GM12872 (cell line): ENCODE results near the gene ZNF512B.

Source experiments
- TF ChIP-seq, protein P1 (sequence below): IDR thresholded peaks from 3 replicates; pipeline ENCODE4 v1.5.1; 2011; ENCODE audit warnings: low read depth, mild to moderate bottlenecking, low read length, moderate library complexity; ENCODE audit not compliant: insufficient read depth

The ZNF512B gene

DNA sequence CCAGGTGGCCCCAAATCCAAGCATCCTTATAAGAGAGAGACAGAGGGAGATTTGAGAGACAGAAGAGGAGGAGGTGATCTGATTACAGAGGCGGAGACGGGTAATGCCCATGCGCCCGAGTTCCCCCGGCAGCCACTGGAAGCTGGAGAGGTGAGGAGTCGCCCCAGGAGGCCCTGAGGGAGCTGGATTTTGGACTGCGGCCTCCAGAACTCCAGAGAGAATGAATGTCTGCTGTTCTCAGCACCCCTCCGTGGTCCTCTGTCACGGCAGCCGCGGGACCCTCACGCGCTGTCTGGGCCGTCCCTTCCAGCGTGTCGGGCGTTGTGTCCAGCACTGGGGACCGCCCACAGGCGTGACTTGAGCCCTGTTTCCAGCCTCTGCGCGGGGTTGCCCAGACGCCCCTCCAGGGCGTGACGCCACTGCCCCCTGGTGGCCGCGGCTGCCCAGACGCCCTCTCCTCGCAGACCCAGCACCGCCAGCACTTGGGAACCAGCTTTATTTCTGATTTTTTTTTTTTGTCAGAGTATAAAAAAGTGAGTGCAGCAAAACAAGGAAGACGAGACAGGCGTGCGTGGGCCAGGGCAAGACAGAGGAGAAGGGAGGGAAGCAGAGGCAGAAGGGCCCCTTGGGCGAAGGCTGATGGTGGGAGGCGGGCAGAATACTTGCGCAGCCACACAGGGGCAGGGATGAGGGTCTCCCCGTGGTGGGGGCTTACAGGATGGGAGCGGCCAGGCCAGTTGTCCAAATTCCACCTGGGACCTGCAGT is 4.1 kb upstream of the ZNF512B start:
- TF ChIP-seq, protein P1, sequence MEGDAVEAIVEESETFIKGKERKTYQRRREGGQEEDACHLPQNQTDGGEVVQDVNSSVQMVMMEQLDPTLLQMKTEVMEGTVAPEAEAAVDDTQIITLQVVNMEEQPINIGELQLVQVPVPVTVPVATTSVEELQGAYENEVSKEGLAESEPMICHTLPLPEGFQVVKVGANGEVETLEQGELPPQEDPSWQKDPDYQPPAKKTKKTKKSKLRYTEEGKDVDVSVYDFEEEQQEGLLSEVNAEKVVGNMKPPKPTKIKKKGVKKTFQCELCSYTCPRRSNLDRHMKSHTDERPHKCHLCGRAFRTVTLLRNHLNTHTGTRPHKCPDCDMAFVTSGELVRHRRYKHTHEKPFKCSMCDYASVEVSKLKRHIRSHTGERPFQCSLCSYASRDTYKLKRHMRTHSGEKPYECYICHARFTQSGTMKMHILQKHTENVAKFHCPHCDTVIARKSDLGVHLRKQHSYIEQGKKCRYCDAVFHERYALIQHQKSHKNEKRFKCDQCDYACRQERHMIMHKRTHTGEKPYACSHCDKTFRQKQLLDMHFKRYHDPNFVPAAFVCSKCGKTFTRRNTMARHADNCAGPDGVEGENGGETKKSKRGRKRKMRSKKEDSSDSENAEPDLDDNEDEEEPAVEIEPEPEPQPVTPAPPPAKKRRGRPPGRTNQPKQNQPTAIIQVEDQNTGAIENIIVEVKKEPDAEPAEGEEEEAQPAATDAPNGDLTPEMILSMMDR = peak; percentile 94

DNA sequence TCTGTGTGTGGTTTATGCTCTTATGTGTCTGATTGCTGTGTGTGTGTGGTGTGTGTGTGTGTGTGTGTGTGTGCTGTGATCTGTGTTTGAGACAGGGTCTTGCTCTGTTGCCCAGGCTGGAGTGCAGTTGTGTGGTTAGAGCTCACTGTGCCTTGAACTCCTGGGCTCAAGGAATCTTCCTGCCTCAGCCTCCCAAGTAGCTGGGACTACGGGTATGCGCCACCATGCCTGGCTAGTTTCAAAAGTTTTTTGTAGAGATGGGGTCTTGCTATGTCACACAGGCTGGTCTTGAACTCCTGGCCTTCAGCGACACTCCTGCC is 3.4 kb upstream of the ZNF512B start:
- TF ChIP-seq, protein P1 = no peak

DNA sequence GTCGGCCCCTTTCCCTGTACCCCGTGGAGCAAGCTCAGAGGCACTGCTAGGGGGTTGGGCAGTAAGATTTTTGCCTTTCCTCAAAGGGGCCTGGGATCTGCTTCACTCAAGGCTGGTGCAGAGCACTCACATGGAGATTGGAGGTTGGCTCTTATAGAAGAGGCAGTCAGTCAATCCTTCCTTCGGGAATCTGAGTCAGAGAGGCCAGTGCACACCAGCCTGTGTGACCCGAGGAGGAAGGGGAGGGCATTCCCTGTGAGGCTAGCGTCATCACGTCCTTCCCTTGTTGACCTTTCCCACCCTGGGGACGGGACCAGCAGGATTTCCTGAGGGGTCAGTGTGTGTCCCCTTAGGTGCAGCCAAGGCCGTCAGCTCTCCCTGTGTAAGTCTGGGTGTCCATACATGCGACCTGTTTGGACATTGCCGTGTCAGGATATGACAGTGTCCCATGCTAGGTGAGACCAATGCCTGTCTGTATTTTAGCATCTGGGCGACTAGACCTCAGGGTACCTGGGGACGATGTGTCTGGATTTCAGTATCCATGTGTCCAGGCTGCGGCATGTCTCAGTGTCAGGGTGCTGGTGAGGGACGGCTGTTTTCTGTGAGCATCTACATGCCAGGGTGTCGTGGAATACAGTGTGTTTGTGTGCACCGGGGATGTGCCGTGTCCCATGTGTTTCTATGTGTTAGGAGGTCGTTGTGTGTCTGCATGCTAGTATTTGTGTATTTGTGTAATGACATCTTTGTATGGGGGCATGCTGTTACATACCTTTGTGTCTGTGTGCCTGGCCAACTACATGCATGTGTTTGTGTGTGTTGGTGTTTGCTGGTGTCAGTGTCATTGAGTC is 2.8 kb upstream of the ZNF512B start:
- TF ChIP-seq, protein P1 = no peak

DNA sequence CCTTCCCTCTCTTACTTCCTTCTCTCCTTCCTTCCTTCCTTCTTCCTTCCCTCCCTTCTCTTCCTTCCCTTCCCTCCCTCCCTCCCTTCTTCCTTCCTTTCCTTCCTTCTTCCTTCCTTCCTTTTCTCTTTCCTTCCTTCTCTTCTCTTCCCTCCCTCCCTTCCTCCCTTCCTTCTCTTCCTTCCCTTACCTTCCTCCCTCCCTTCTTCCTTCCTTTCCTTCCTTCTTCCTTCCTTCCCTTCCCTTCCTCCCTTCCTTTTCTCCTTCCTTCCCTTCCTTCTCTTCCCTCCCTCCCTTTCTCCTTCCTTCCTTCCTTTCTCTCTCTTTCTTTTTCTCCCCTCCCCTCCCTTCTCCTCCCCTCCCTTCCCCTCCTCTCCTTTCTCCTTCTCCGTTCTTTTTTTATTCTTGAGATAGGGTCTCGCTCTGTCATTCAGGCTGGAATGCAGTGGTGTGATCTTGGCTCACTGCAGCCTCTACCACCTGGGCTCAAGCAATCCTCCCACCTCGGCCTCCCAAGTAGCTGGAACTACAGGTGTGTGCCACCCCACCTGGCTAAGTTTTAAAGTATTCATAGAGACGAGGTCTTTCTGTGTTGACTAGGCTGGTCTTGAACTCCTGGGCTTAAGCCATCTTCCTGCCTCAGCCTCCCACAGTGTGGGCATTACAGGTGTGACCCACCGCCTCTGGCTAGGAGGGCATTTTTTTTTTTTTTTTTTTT is 1.1 kb upstream of the ZNF512B start:
- TF ChIP-seq, protein P1 = no peak

DNA sequence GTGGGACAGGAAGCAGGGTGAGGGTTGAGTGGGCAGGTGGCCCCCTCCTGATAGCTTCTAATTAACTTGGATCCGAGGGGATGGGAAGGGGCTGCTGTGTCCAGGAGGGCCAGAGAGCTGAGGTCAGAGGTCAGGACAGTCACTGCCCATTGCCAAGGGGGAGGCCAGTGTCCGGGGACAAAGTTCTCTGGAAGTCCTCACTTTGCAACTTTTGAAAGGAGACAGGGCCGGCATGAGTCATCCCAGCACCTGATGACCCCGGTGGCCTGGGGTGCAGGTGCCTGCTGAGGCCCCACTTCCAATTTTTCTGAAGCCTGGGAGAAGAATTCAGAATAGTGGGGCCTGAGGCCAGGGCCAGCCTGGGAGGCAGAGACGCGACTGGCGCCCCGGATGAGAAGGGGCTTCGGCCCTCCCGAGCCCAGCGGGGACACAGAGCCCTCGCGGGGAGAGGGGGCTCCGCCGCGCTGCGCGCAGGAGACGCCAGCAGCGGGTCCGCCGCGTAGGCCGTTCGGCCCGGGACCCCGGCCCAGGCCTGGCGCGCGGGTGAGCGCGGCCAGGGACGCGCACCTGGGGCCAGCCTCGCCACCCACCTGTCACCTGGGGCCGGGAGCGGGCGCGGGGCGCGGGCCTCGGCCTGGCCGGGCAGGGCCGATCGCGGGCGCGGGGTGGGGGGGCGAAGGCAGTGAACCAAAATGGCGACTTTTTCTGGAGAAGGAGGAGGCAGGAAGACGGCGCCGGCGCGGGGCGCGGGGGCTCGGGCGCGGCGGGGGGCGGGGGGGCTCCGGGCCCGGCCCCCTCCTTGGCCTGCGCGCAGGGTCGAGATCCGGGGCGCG is 586 bp downstream of the ZNF512B start:
- TF ChIP-seq, protein P1 = no peak

DNA sequence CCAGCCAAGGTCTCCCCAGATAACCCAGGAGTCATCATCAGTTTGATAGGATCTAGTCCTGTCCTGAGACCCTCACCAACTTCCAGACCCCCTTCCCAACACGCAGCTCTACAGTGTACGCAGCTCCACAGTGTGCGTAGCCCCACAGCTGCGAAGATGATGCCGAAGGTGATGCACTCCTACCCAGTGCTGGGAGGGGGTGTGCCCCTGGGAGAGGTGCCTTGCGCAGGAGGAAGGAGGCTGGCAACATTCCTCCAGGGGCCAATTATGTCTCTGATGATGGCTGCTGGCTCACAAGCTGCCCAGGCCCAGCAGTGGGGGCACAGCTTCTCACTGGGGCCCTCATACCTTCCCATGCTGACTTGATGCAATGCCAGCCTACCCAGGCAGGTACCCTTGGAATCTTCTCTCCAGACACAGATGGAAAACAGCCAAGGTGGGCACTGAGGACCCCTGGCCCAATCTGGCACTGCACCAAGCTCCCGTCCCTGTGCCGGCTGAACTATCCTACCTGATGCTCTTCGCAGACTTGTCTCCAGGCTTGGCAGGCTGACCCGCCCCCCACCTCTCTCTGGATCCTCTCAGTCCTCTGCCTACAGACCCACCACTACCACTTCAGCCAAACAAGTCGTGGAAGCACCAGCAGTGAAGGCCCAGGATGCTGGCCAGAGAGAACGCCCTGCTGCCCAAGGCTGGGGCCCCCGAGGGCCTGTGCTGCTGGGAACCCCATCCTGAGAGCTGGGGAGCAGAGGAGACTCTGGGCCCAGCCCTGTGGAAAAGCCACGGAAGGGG is 1.4 kb downstream of the ZNF512B start:
- TF ChIP-seq, protein P1 = no peak
